ENCODE measurements around the gene C4BPB. TPM values are rescaled to one million over a fixed set of nuclear protein-coding genes. Genes with fewer than 3 reads are reported as not detected.

Gene C4BPB
- total and polyA plus RNA-seq, 2 of the 13 experiments (the other 11 are each of a cell fraction or from before 2014, with no cell fraction given) = 155 to 266 TPM

- no peak for TF ChIP-seq TP53 (CRISPR knock-in tag; conservative IDR thresholded peaks at IDR 0.05)
- TF ChIP-seq ZNF264 (CRISPR knock-in tag; IDR thresholded peaks at IDR 0.05) = no peak
- TF ChIP-seq TBX3 (IDR thresholded peaks at IDR 0.05; ENCODE audit: borderline replicate concordance) = no peak
- TF ChIP-seq FOSL2 (CRISPR knock-in tag; IDR thresholded peaks at IDR 0.05) = no peak
- no peak for TF ChIP-seq ZMYM2 (CRISPR knock-in tag; IDR thresholded peaks at IDR 0.05)
- no peak for TF ChIP-seq ZNF567 (CRISPR knock-in tag; IDR thresholded peaks at IDR 0.05; ENCODE audit: borderline replicate concordance)
Measured at GRCh38 chr1:207076181-207076955, 12.3 kb upstream of the C4BPB start (continued).

- Histone ChIP-seq H3K4me1 (ENCODE audit: insufficient read depth, low read length) (0 out of 2 replicates have a peak, but pooled peaks cover 6% of the 10 kb centered on the region), H3K27ac (ENCODE audit: extremely low read length, insufficient read depth, low read length) (no peak overlapping the region), H2AFZ (ENCODE audit: low read length) (no peak overlapping the region), H3K4me2 (ENCODE audit: low read depth, low read length) (no peak overlapping the region), H3K79me2 (ENCODE audit: insufficient read depth, low read length) (no peaks in the 10 kb centered on the region), H3K36me3 (replicated peaks in 1 of 2; ENCODE audit: control insufficient read depth in 1 of 2, insufficient read depth in 2 of 2, low read length in 2 of 2) (0 out of 5 replicates have a peak, but pooled peaks cover 0 to 4% of the 10 kb centered on the region in 2 experiments), H3K9ac (ENCODE audit: insufficient read depth, low read depth, low read length) (no peak overlapping the region), H3K27me3 (ENCODE audit: control insufficient read depth in 1 of 2, insufficient read depth in 2 of 2, low read length in 2 of 2) (no peaks in the 10 kb centered on the region), H3K9me3 (ENCODE audit: low read length) (no peaks in the 10 kb centered on the region), H4K20me1 (ENCODE audit: insufficient read depth, low read length) (no peaks in the 10 kb centered on the region), H3K4me3 (replicated peaks in 1 of 3; ENCODE audit: insufficient read depth in 1 of 3, low read depth in 2 of 3, low read length in 3 of 3) (no peak overlapping the region)
- intact Hi-C loops (cut with micrococcal nuclease; ENCODE audit: unreplicated experiment) (loop anchor here (1.0 to 10.0 kb wide), 3 partner anchors 27 to 342 kb away; no protein-coding TSS in a partner anchor), in situ Hi-C loops (cut with HindIII; ENCODE audit: extremely low pct_ligation_motif_present, low pct_unique_long_range_greater_than_20kb) (loop anchor here (10.0 kb wide), 1 partner anchor 142 kb away; no protein-coding TSS in a partner anchor)
- BruUV-seq (replicated peaks) = no TSS peak
- FAIRE-seq (no peak), DNase-seq (ENCODE audit: low spot score) (no peak), ATAC-seq (no peak)
- 97% methylated on average over 1 of the region's 1 CpG for WGBS (ENCODE audit: low lambda C conversion rate)
- ChIA-PET CTCF (ENCODE audit: low intra/inter-chr PET ratio, low total read pairs) (interaction anchor here (1.4 to 2.5 kb wide), 4 partner anchors 27 to 328 kb away, joined by 4 to 14 read pairs (median 8); partner anchors contain the start of gene YOD1), POLR2A (interaction anchor here (0.9 kb wide), 1 partner anchor 24 kb away, joined by 3 read pairs; the partner anchor contains the start of gene PFKFB2)
- TF ChIP-seq DRAP1 (CRISPR knock-in tag; IDR thresholded peaks at IDR 0.05) (no peak), RFXAP (CRISPR knock-in tag; IDR thresholded peaks at IDR 0.05; ENCODE audit: borderline replicate concordance) (no peak), CBX5 (CRISPR knock-in tag; IDR thresholded peaks at IDR 0.05; ENCODE audit: borderline replicate concordance) (no peak), ZNF20 (CRISPR knock-in tag; IDR thresholded peaks at IDR 0.05) (no peak), ZNF589 (CRISPR knock-in tag; conservative IDR thresholded peaks at IDR 0.05) (no peak), NCOA5 (CRISPR knock-in tag; IDR thresholded peaks at IDR 0.05) (no peak), DR1 (CRISPR knock-in tag; IDR thresholded peaks at IDR 0.05) (no peak), ZNF407 (CRISPR knock-in tag; IDR thresholded peaks at IDR 0.05; ENCODE audit: not compliant biosample characterization) (no peak), HNRNPL (IDR thresholded peaks at IDR 0.05; ENCODE audit: low read depth, low read length) (no peak)
Measured at GRCh38 chr1:207077012-207077411, 11.6 kb upstream of the C4BPB start.
